Measurements from ENCODE around the gene SIAH3.

DNA sequence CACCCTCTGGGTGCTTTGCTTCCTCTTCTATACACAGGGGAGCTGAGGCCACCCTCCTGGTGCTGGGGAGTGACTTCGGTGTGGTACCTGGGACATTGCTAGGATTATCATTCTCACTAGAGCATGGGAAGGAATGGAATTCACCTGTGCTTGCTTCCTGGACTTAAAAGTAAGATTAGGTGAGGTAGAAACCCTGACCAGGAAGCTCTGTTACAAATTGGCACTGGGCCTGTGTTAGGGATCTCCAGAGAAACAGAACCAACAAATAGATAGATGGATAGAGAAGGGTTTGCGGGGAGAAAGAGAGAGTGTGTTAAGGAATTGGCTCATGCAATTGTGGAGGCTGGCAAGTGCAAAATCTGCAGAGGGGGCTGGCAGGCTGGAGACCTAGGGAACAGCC, 13.9 kb upstream of the SIAH3 start:
- TF ChIP-seq, protein P1, sequence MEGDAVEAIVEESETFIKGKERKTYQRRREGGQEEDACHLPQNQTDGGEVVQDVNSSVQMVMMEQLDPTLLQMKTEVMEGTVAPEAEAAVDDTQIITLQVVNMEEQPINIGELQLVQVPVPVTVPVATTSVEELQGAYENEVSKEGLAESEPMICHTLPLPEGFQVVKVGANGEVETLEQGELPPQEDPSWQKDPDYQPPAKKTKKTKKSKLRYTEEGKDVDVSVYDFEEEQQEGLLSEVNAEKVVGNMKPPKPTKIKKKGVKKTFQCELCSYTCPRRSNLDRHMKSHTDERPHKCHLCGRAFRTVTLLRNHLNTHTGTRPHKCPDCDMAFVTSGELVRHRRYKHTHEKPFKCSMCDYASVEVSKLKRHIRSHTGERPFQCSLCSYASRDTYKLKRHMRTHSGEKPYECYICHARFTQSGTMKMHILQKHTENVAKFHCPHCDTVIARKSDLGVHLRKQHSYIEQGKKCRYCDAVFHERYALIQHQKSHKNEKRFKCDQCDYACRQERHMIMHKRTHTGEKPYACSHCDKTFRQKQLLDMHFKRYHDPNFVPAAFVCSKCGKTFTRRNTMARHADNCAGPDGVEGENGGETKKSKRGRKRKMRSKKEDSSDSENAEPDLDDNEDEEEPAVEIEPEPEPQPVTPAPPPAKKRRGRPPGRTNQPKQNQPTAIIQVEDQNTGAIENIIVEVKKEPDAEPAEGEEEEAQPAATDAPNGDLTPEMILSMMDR (IDR thresholded peaks at IDR 0.05), result no peak
- no peak for TF ChIP-seq POLR2A (IDR thresholded peaks at IDR 0.05)
